SK-N-MC (cell line): Measurements from ENCODE around the gene RAB11FIP5.

ENCODE experiments used
- EZH2 ChIP-seq: fragments of 200-600 bp; sonication (generic); IDR thresholded peaks from one replicate; pipeline ENCODE4 v1.6.1; 2017; ENCODE audit warnings: antibody characterized with exemption
- FOXP2 ChIP-seq: optimal IDR thresholded peaks from 2 replicates; pipeline ENCODE3; 2011; ENCODE audit warnings: mild to moderate bottlenecking, moderate library complexity; ENCODE audit not compliant: insufficient read depth; ENCODE audit errors: extremely low read length, control extremely low read depth
- POLR2AphosphoS5 ChIP-seq: IDR thresholded peaks from 2 replicates; pipeline ENCODE4 v1.6.1; 2012; ENCODE audit warnings: mild to moderate bottlenecking, low read depth, low read length, borderline replicate concordance

- TF ChIP-seq EZH2 (no peak), POLR2AphosphoS5 (no peak), FOXP2 (no peak)
These were observed 4.7 kb upstream of the RAB11FIP5 start for GRCh38 chr2:73117441-73117840.
